Measurements from ENCODE around the gene E2F2.
"Not testable (repeated sequence)": the region's sequence is repeated elsewhere in the genome, so short reads cannot be mapped to it uniquely, and the experiment has no call there.

E2F2 gene

GRCh38 chr1:23548704-23549143 is 17.7 kb upstream of the E2F2 start:
- DNase-seq (ENCODE audit: low read depth in 1 of 2, low spot score in 1 of 2): no peak

GRCh38 chr1:23546897-23547584 is 16.0 kb upstream of the E2F2 start:
- no peak for DNase-seq (ENCODE audit: low read depth in 1 of 2, low spot score in 1 of 2)

DNA sequence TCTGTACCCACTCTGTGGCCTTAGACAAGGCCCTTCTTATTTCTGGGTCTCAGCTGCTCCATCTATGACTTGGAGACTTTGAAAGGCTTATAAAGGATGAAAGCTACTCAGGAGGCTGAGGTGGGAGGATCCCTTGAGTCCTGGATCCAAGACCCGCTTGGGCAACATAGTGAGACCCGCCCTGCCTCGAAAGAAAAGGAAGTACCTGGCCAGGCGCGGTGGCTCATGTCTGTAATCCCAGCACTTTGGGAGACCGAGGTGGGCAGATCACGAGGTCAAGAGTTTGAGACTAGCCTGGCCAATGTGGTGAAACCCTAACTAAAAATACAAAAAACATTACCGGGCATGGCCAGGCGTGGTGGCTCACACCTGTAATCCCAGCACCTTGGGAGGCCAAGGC is 14.8 kb upstream of the E2F2 start:
- no peak for DNase-seq (ENCODE audit: low read depth in 1 of 2, low spot score in 1 of 2)

- DNase-seq (ENCODE audit: low read depth in 1 of 2, low spot score in 1 of 2): peak in 1 of 2 donors; percentile 68
Observed at GRCh38 chr1:23544444-23545389, 13.7 kb upstream of the E2F2 start.

DNA sequence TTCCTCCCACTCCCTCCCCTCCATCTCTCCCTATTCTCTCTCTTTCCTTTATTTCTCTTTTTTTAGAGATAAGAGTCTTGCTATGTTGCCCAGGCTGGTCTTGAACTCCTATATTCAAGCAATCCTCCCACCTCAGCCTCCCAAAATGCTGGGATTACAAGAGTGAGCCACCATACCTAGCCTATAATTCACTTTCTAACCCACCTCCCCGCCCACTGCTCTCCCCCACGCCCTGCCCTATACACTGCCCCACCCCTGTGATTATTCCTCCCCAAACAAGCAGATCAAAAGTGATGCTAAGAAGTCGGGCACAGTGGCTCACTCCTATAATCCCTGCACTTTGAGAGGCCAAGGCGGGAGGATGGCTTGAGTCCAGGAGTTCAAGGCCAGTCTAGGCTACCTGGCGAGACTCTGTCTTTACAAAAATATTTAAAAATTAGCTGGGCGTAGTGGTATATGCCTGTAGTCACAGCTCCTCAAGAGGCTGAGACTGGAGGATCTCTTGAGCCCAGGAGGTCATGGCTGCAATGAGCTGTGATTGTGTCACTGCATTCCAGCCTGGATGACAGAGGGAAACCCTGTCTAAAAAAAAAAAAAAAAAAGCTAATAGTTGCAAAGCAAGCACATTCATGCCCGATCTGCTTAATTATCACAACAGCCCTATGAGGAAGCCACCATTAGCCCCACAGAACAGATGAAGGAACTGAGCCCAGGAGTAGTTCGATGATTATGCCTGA is 12.8 kb upstream of the E2F2 start:
- DNase-seq (ENCODE audit: low read depth in 1 of 2, low spot score in 1 of 2): no peak

GRCh38 chr1:23542940-23543339 is 11.9 kb upstream of the E2F2 start:
- not testable (repeated sequence) for DNase-seq (ENCODE audit: low read depth in 1 of 2, low spot score in 1 of 2)

GRCh38 chr1:23539698-23540266 is 8.7 kb upstream of the E2F2 start:
- peak; percentile 77 to 89 for DNase-seq (ENCODE audit: low read depth in 1 of 2, low spot score in 1 of 2)

DNA sequence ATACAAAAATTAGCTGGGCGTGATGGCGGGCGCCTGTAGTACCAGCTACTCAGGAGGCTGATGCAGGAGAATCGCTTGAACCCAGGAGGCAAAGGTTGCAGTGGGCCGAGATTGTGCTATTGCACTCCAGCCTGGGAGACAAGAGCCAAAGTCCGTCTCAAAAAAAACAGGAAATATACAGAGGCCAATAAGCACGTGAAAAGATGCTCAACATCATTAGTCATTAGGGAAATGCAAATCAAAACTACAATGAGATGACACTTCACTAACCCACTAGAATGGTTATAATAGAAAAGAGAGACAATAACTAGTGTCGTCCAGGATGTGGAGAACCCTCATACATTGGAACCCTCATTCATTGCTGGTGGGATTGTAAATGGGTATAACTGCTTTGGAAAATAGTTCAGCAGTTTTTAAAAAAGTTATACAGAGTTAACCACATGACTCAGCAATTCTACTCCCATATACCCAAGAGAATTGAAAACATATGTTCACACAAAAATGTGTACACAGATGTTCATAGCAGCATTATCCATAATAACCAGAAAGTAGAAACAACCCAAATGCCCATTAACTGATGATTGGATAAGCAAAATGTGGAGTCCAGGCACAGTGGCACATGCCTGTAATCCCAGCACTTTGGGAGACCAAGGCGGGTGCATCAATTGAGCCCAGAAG is 6.4 kb upstream of the E2F2 start:
- DNase-seq (ENCODE audit: low read depth in 1 of 2, low spot score in 1 of 2): no peak

DNA sequence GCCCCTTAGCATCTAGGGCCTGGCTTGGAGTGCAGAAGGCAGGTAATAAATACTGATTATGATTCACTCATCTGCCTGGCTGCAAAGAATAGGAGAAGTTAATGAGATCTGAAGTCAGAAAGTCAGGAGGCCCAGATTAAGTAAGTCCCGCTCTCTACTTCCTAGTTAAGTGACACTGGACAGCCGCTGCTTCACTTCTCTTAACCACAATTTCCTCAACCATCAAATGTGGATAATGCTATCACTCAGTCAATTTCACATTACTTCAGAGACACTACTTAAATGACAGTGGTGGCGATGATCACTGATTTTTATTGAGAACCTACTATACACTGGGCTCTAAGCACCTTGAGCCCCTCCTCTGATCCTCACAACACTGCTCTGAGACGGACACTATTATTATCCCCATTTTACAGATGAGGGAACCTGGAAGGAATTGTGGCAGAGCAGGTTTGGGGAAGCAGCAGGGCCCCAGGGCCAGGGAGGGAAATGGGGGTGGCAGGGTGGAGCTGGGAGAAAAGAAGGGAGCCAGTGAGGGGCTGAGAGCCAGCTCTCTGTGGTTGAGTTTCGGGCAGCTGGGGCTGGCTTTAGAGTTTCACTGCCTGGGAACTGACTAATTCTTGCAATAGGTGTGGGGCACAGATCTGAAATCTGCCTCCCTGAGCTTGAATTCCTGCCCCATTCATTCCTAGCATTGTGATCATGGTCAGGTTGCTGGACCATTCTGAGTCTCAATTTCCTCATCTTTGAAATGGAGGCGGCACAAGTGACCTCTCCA is 2.4 kb upstream of the E2F2 start:
- no peak for DNase-seq (ENCODE audit: low read depth in 1 of 2, low spot score in 1 of 2)

- no peak for DNase-seq (ENCODE audit: low read depth in 1 of 2, low spot score in 1 of 2)
Observed at GRCh38 chr1:23531562-23532094, 595 bp upstream of the E2F2 start.

DNA sequence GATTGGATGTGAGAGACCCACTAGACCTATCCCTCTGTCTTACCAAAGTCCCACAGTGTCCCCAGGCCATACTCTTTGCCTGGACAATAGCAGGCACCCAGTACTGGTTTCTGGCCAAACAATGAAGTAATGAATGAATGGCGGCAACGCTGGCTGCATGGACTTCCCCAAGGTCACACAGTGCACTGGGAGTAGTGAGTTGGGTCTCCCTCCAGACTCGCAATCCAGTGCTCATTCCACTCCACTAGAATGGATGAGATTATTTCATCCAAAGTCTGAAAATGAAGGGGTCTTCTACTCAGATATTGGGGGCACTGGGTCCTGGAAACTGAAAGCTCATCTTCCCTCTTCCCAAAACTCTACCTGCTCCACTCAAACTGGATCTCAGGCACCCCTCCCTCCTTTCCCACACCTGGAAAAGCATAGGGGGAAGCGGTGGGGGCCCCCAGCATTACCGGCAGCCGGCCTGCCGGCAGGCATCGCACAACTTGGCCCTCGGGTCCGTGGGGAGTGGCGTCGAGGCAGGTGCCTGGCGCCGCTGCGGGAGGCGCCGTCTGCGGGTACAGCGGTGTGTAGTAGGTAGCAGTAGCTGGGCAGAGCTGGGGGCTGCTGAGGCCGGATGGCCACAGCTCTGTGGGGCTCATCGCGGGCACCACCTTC is 816 bp downstream of the E2F2 start:
- DNase-seq (ENCODE audit: low read depth in 1 of 2, low spot score in 1 of 2): no peak

DNA sequence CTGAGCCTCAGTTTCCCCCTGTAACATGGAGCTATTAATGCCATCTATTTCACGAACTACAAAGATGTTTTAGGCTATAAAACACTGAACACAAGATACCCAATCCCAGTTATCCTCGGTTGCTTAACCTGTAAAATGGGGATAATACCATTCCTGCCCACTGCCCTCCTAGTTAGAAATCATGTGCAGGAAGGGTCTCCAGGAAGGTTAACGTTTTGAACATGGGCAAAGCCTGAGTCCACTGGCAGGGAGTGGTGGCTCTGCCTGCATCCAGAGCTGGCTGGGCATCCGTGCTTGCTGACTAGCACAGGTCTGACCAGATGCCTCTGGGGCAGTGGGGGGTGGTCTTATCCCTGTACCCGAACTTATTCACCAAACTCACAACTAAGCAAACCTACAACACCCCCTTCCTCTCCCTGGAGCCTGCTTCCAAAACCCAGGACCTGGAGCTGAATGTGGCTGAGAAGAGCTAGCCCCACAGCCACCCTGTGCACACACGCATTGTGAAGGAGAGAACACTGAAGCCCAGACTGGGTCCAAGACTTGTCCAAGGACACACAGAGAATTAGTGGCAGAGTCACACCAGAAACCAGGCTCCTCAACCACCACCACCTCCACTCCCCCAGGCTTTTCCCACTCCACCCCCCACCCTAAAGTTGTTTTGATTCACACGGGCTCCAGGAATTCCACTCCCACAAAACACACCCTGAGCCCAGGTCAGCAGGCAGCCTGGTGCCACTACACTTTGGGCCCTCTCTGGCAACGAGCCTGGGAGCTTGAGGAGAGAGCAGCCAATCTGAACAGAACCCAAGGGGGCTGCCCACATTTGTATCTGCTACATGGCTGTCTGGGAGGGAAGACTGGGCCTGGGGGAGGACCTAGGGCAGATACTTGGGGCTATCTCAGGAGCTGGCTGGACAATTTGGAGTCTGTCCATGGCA is 1.6 kb downstream of the E2F2 start:
- no peak for DNase-seq (ENCODE audit: low read depth in 1 of 2, low spot score in 1 of 2)

DNA sequence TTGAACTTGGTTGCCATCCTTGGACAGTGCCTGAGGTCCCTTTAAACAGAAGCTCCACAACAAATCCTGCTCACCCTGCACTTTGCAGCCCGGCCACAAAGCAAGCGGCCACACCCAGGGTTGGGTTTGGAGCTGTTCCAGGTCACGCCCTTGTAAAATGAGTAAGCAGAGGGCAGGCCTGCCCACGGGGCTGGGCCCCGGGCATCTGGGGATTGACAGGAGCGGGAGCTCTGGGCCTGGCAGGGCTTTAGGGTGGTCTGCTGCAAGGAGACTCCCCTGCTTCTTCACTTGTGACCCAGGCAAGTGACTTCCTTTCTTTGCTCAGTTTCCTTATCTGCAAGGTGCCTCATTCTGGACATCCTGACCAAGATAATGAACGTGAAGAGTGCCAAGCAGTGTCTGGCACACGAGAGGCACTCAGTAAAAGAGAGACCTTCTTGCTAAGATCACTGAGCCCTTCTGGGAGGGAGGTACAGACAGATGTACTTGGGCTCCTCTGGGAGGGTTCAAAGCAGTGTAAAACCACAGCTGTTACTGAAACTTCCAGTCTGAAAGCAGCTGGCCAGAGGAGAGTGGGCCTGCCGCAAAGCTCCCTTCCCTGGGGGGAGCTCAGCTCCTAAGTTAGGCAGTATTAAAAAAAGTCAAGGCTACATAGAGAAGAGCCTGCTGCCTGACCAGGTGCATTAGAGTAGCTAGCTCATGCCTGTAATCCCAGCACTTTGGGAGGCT is 2.6 kb downstream of the E2F2 start:
- peak; percentile 43 to 65 for DNase-seq (ENCODE audit: low read depth in 1 of 2, low spot score in 1 of 2)

DNA sequence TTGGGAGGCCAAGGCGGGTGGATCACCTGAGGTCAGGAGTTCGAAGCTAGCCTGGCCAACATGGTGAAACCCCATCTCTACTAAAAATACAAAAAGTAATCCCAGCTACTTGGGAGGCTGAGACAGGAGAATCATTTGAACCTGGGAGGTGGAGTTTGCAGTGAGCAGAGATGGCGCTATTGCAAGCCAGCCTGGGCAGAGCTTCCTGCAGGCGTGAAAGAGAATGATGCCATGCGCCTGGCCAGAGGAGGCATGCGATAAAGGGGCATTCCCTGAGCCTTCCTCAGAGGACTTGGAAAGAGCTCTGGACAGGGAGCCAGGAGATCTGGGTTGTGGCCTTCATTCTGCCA is 3.2 kb downstream of the E2F2 start:
- DNase-seq (ENCODE audit: low read depth in 1 of 2, low spot score in 1 of 2): no peak

DNA sequence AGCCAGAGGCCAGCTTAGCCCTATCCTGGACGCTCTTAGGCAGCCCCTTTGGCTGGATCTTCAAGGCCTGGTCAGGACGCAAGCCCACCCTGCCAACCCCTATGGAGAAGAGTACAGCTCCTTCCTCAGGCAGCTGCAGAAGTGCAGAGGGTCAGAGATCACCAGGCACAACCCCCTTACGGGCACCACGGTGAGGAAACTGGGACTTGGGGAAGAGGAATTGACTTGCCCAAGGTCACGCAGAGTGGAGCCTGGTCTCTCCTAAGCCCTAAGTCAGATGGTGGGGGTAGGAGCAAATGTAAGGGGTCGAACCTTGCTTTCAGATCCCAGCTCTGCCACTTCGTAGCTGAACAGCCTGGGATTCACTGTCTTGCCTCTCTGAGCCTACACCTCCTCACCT is 3.7 kb downstream of the E2F2 start:
- DNase-seq (ENCODE audit: low read depth in 1 of 2, low spot score in 1 of 2): no peak

DNA sequence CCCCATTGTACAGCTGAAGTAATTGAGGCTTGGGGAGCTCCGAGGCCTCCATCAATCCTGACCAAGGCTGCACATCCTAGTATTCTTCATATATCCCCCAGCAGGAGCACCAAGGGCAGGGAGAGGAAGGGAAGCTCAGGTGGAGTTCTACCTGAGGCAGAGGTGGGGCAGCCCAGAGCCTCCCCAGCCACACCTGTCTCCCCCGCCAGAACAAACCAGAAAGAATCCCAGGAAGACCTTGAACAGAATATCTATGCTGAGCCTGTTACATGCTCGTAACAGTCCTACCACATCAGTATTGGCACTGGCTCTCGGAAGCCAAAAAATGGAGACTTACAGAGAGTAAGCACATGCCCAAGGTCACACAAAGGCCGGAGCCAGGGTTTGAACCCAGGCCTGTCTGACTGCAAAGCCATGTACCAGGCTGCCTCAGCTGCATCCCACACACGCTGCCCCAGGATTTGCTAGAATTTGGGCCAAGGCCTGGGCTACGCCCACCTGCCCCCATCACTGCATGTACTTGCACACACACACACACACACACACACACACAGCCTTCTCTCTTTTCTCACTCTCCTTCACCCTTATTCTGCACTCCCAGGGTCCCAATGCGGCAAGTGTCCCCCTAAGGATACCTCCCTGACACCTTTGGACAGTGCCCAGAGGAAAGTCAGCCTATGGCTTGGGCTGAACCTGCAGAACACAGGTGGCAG is 4.5 kb downstream of the E2F2 start:
- no peak for DNase-seq (ENCODE audit: low read depth in 1 of 2, low spot score in 1 of 2)
